HEK293 (cell line): ENCODE measurements around the gene ANO8.
A peak's percentile ranks its signal among the peaks of the same experiment; 100 is the strongest.

Experiments
- CTCF ChIA-PET: fragments of 350-600 bp; formaldehyde crosslinking; extraction: SDS; loops from one replicate; lab custom pipeline; 2021; ENCODE audit warnings: antibody characterized with exemption; lab: Yijun Ruan, JAX
- POLR2A ChIA-PET: fragments of 300-600 bp; formaldehyde crosslinking; extraction: SDS; loops from one replicate; lab custom pipeline; 2020; ENCODE audit warnings: antibody characterized with exemption, inconsistent platforms; lab: Yijun Ruan, JAX
- H3K27ac ChIP-seq: fragments of 200-500 bp; sonication (Bioruptor generic); 2 replicates; pipeline ENCODE4 v1.5.1; 2014; ENCODE audit warnings: low read depth, low read length, control low read depth, inconsistent platforms; ENCODE audit errors: extremely low read depth
- H3K36me3 ChIP-seq, 2 experiments: fragments of 200-500 bp in 1 of 2; sonication (Bioruptor generic) in 1 of 2; 1 replicate in 1 of 2; 2 replicates in 1 of 2; pipeline ENCODE4 v1.5.1; 2014 to 2017; ENCODE audit warnings: inconsistent platforms in 2 of 2, low read length in 2 of 2; ENCODE audit not compliant: control insufficient read depth in 2 of 2, insufficient read depth in 1 of 2
- H3K4me1 ChIP-seq: fragments of 200-500 bp; sonication (Bioruptor generic); 2 replicates; pipeline ENCODE4 v1.5.1; 2014; ENCODE audit warnings: mild to moderate bottlenecking, low read length, inconsistent platforms; ENCODE audit not compliant: control insufficient read depth, insufficient read depth
- H3K4me3 ChIP-seq: 2 replicates; pipeline ENCODE4 v1.5.1; 2011; ENCODE audit warnings: low read depth, mild to moderate bottlenecking, control low read depth, low read length, moderate library complexity
- H3K9me3 ChIP-seq: fragments of 200-500 bp; sonication (Bioruptor generic); 2 replicates; pipeline ENCODE4 v1.5.1; 2014; ENCODE audit warnings: low read depth, low read length, inconsistent platforms; ENCODE audit not compliant: control insufficient read depth, insufficient read depth
- GLI4 ChIP-seq: fragments of 450-650 bp; formaldehyde crosslinking; IDR thresholded peaks from 2 replicates; pipeline ENCODE4 v1.5.1; 2016; ENCODE audit warnings: missing biosample characterization, missing genetic modification characterization
- IKZF3 ChIP-seq: fragments of 450-650 bp; IDR thresholded peaks from 2 replicates; pipeline ENCODE4 v1.5.0; 2018; ENCODE audit warnings: missing biosample characterization, mild to moderate bottlenecking, missing genetic modification characterization, moderate library complexity
- INSM2 ChIP-seq: fragments of 450-650 bp; formaldehyde crosslinking; IDR thresholded peaks from 2 replicates; pipeline ENCODE4 v1.5.1; 2016; ENCODE audit warnings: missing biosample characterization, missing genetic modification characterization
- KLF16 ChIP-seq: fragments of 450-650 bp; formaldehyde crosslinking; IDR thresholded peaks from 2 replicates; pipeline ENCODE4 v1.5.1; 2017; ENCODE audit warnings: missing biosample characterization, missing genetic modification characterization
- KLF8 ChIP-seq: fragments of 450-650 bp; formaldehyde crosslinking; IDR thresholded peaks from 2 replicates; pipeline ENCODE4 v1.5.1; 2016; ENCODE audit warnings: missing biosample characterization, missing genetic modification characterization
- REST ChIP-seq: fragments of 450-650 bp; formaldehyde crosslinking; IDR thresholded peaks from 2 replicates; pipeline ENCODE4 v1.5.1; 2016; ENCODE audit warnings: missing biosample characterization, missing genetic modification characterization
- SP2 ChIP-seq: fragments of 450-650 bp; formaldehyde crosslinking; IDR thresholded peaks from 2 replicates; pipeline ENCODE4 v1.5.1; 2016; ENCODE audit warnings: missing biosample characterization, missing genetic modification characterization
- ZBTB44 ChIP-seq: fragments of 450-650 bp; IDR thresholded peaks from 2 replicates; pipeline ENCODE4 v1.5.1; 2018; ENCODE audit warnings: missing biosample characterization, mild to moderate bottlenecking, missing genetic modification characterization
- ZNF510 ChIP-seq: fragments of 450-650 bp; formaldehyde crosslinking; IDR thresholded peaks from 2 replicates; pipeline ENCODE4 v1.5.1; 2018; ENCODE audit warnings: mild to moderate bottlenecking, missing genetic modification characterization, missing biosample characterization; ENCODE audit not compliant: insufficient replicate concordance
- ZNF555 ChIP-seq: fragments of 450-650 bp; formaldehyde crosslinking; conservative IDR thresholded peaks from 2 replicates; pipeline ENCODE4 v1.5.1; 2017; ENCODE audit warnings: missing biosample characterization, mild to moderate bottlenecking, missing genetic modification characterization, inconsistent platforms
- ZNF670 ChIP-seq: fragments of 450-650 bp; formaldehyde crosslinking; IDR thresholded peaks from 2 replicates; pipeline ENCODE4 v1.5.1; 2016; ENCODE audit warnings: missing biosample characterization, missing genetic modification characterization, low read depth

The ANO8 gene

GRCh38 chr19:17332677-17333581 is 1.7 kb downstream of the ANO8 start (continued):
- TF ChIP-seq ZBTB44 (tag by site-specific recombination) (peak; percentile 94), GLI4 (tag by site-specific recombination) (no peak)

GRCh38 chr19:17332360-17332676 is 2.3 kb downstream of the ANO8 start:
- no peak overlapping the region for H3K27ac ChIP-seq
- no peaks in the 10 kb centered on the region for H3K9me3 ChIP-seq
- ChIA-PET CTCF (interaction anchor here (0.6 to 2.4 kb wide), 8 partner anchors 13 to 694 kb away, joined by 3 to 9 read pairs (median 3); no protein-coding TSS in a partner anchor), POLR2A (interaction anchor here (0.6 to 7.6 kb wide), 10 partner anchors 10 to 611 kb away, joined by 3 to 64 read pairs (median 7); partner anchors contain the start of genes BABAM1, DDA1, MRPL34 and NR2F6)
- TF ChIP-seq ZNF670 (tag by site-specific recombination), result no peak
- TF ChIP-seq INSM2, result no peak
- TF ChIP-seq REST (tag by site-specific recombination), result peak; percentile 98
- no peak for TF ChIP-seq KLF16
- TF ChIP-seq ZNF555 (tag by site-specific recombination), result no peak
- no peak for TF ChIP-seq KLF8 (tag by site-specific recombination)
- no peak for TF ChIP-seq IKZF3 (tag by site-specific recombination)
- H3K4me1 ChIP-seq, result peaks cover 4% of the 10 kb centered on the region; the same call in 1 of the 2 replicates
- H3K4me3 ChIP-seq, result no peak overlapping the region
- peaks cover 0 to 17% of the 10 kb centered on the region in 2 experiments; a peak in 2 of 3 replicates for H3K36me3 ChIP-seq

GRCh38 chr19:17331045-17331558 is 3.6 kb downstream of the ANO8 start:
- CTCF ChIA-PET, result interaction anchor here (2.1 kb wide), 1 partner anchor 14 kb away, joined by 9 read pairs; no protein-coding TSS in a partner anchor
- Histone ChIP-seq H3K36me3 (peaks cover 0 to 20% of the 10 kb centered on the region in 2 experiments; a peak in 2 of 3 replicates), H3K9me3 (no peaks in the 10 kb centered on the region), H3K4me1 (peaks cover 4% of the 10 kb centered on the region; the same call in 1 of the 2 replicates), H3K4me3 (no peak overlapping the region), H3K27ac (no peak overlapping the region)
- POLR2A ChIA-PET, result interaction anchor here (0.5 to 7.6 kb wide), 3 partner anchors 10 to 648 kb away, joined by 3 to 64 read pairs (median 5); partner anchors contain the start of gene DDA1
- TF ChIP-seq ZNF510 (tag by site-specific recombination) (no peak), SP2 (tag by site-specific recombination) (0 out of 2 replicates have a peak, but pooled peaks have one; percentile 20)
